HG02885 (cell line): ENCODE measurements around the gene LGALS8.
"Not testable (repeated sequence)": the region's sequence is repeated elsewhere in the genome, so short reads cannot be mapped to it uniquely, and the experiment has no call there.

Experiments
- ATAC-seq: cut with Tn5 transposase; IDR thresholded peaks from one replicate; pipeline ENCODE4 v1.9.1; 2021; ENCODE audit warnings: mild to moderate bottlenecking; ENCODE audit not compliant: unreplicated experiment, poor library complexity

The LGALS8 gene

DNA sequence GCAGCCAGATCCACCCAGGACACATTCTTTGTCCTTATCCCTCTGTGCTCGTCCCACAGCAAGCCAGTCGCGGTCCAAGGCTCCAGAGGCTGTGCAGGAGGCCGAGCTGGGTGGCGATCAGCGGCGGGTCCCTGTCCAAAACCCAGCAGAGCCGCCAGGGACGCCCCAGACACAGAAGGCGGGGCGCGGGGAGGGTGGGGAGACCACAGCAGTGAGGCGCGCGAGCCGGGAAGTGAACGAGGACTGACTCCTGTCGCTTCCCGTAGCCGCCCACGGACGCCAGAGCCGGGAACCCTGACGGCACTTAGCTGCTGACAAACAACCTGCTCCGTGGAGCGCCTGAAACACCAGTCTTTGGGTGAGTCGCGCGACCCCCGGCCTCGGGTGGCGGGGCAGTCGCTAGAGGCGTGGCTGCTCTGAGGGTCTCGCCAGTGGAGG lies at the start of gene LGALS8:
LGALS8 (plus strand) TSS at position 279 of the 438 bp plus-strand sequence. CDS start 2,089 bp downstream, outside the sequence.
- peak; percentile 72 for ATAC-seq

DNA sequence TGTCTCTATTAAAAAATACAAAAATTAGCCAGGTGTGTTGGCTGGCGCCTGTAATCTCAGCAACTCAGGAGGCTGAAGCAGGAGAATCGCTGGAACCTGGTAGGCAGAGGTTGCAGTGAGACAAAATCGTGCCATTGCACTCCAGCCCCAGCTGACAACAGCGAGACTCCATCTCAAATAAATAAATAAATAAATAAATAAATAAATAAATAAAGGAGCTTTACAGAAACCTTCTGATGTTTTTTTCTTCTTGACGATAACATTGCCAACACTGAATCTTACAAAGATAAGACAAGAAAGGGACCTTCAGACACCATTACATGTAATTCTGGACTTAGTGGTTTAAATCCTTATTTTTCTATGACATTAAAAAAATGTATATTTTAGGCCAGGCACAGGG lies 47.8 kb upstream of the LGALS8 start:
- ATAC-seq, result no peak

DNA sequence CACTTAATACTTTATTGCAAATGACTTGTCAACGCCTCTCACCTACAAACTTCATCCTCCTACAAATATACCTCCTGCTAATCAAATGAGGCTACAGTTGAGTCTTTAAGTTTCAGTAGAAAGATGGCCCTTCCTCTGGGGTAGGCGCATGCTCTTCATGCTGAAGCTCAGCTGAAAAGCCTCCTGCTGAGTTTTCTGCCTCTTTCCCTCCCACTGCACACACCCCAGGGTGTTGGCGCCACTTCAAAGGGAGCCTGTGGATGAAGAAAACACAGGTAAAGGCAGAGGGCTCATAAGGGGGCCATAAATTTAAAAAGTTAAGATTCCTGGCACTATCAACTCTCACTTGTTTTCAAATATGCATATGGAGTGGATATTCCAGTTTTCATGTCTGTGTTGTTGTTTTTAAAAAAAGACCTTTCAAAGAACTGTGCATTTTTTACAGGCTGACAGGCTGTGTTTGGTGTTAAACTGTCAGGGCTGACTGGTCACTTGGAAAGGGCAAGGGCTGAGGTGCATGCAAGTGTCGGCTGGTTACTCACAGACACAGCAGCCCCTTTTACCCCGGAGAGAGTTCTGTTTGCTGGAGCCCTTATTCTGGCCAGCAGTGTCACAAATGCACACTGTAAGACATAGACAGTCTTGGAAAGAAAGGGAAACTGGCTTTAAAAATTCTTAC lies 42.9 kb upstream of the LGALS8 start:
- ATAC-seq, result no peak

DNA sequence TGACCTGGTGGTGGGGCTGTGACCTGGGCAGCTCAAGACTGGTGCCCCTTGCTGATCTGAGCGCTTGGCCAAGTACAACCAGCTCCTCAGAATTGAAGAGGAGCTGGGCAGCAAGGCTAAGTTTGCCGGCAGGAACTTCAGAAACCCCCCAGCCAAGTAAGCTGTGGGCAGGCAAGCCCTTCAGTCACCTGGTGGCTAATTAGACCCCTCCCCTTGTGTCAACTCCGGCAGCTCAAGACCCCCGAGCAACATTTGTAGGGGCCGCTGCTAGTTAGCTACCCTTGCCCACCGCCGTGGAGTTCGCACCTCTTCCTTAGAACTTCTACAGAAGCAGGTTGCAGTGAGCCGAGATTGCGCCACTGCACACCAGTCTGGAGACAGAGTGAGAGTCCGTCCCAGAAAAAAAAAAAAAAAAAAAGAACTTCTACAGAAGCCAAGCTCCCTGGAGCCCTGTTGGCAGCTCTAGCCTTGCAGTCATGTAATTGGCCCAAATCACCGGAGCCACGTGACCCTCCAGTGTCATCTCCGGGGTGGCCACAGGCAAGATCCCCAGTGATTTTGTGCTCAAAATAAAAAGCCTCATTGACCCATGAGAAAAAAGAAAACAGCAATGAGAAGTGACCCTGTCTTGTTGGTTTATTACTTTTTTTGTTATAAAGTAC lies 39.3 kb upstream of the LGALS8 start:
- no peak for ATAC-seq

DNA sequence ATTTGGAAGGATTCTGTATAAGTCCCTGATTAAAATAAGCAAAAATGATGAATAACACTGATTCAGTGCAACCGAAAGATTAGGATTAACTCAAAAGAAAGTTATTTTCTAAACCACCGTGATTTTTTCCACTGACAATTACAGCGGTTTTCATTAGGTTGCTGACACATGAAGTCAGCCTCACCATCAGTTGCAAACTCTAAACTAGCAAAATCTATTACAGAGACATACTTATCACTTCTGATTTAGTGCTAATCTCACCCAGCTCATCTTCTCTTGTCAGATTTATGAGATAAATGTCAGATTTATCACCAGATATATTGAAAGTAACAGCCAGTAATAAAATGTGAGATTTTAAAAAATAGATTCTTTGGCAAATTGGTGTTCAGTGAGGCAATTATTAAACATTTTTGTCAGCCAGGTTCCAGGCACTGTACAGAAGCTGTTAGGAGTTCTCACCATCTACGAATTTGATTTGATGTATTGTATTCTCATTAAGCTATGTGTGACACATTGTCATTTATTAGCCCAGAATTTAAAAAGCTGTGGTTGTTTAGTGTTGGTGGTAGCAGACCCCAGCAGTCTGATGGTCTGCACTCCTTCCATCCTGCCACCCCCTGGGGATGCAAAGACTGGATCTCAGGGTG lies 37.3 kb upstream of the LGALS8 start:
- ATAC-seq, result no peak

DNA sequence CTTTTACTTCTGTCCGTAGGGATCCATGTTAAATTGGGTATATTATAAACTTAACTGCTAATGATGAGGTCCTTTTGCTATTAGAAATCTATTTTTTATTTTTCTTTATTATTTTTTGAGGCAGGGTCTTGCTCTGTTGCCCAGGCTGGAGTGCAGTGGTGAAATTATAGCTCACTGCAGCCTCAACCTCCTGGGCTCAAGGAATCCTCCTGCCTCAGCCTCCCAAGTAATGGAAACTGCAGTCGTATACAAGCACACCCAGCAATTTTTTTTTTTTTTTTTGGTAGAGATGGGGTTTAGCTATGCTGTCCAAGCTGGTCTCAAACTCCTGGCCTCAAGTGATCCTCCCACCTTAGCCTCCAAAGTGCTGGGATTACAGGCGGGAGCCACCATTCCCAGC lies 34.6 kb upstream of the LGALS8 start:
- not testable (repeated sequence) for ATAC-seq

DNA sequence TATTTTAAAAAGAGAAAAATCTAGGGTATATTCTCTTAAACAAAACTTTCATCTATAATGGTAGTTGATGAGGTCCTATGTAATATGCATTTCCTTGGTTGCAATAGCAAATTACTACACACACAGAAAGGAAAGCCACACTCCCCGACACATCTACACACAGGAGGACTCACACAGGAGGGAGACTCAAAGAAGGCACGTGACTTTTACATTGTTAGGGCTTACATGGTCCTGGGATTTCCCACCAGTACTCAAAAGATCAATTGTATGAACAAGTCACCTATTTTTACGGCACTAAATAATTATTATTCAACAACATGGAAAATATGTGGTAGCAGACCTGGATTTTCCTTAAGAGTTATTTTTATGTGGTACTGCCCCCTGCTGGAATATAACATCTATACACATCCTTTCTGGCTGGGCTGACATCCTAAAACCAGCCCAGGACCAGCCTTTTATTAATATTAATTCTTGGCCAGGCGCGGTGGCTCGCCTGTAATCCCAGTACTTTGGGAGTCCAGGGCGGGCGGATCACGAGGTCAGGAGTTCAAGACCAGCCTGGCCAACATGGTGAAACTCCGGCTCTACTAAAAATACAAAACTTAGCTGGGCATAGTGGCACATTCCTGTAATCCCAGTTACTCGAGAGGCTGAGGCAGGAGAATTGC lies 33.9 kb upstream of the LGALS8 start:
- peak; percentile 61 for ATAC-seq

DNA sequence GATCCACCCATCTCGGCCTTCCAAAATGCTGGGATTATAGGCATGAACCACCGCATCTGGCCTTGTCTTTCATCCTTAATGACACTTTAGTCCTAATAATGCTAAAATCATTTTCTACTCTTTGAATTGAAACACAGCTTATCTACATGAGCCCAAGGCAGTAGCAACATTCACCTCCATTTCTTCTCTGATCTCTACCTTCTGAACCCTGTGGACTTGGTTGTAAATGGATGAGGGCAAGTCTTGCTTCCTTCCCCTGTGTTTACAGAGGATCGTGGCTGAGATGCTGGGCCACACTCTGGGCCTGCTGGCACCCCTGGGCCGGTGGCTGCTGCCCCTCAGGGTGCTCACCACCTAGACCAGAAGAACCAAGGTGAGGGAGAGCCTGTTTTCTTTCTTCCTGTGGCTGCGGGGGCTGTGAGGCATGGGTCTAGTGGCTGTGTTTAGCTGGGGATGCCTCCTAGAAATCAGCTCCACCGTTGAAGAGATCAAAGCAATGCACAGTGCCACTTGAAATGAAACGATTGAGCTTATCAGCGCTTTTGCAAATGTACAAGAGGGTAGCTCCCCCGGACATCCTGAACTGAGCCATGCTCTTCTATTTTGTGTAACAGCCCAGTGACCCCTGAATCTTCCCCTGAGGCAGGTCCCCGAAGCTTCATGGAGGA lies 32.2 kb upstream of the LGALS8 start:
- ATAC-seq, result no peak

DNA sequence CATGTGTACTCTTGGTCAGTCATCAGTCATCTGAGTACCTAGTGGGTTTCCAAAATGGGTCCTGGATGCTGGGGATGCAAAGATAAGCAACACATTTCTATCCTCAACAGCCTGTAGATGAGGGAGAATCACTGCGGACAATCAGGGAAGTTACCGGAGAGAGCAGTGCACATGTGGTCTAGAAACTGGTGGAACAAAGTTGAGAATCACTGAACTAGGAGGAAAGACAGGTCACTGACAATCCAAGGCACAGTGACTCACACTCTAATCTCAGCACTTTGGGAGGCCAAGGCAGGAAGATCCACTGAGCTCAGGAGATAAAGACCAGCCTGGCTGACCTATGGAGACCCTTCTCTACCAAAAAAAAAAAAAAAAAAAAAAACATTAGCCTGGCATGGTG lies 31.4 kb upstream of the LGALS8 start:
- no peak for ATAC-seq

DNA sequence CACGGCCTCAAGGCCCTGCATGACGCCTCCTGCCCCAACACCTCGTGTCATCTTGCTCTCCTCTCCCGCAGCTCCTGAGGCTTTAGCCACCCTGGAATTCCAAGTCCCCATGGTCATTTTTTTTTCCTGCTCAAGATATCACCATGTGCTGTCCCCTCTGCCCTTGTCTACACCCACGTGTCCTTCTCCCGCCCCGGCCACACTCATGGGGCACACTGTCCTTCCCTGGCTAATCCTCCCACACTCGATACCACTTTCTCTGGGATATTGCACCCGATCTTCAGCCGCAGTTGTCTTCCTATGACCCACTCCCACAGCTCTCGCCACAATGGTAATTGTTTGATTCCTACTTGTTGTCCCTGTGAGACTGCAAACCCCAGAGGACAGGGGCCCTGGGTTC lies 29.7 kb upstream of the LGALS8 start:
- no peak for ATAC-seq

DNA sequence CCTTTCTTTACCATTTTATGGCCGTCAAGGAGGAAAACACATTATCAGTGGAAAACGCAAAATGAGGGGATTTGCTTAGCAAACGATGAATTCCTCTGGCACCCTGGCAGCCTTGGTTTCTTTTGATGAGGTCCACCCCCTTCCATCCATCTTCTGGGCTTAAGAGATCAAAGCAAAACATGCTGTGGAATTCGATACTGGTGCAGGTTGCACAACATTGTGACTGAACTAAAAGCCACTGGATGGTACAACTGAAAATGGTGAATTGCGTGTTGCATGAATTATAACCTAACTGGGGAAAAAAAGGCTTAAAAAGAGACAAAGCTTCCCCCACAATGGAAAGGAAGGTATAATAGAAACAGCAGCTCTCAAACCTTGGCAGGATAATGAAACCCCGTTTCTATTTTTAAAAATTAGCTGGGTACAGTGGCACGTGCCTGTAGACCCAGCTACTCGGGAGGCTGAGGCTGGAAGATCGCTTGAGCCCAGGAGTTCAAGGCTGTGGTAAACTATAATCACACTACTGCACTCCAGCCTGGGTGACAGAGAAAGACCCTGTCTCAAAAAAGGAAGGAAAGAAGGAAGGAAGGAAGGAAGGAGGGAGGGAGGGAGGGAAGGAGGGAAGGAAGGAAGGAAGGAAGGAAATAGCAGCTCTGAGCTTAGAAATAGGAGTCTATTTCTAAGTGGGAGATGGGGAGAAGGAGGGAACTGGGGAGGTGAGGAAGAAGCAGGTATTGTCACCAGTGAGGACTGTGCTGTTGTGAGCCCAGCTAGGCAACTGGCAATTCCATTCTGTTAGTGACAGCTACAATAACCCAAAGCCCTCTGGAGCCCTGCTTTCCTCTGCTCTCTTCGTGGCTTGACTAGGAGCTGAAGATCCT lies 29.0 kb upstream of the LGALS8 start:
- ATAC-seq, result no peak

DNA sequence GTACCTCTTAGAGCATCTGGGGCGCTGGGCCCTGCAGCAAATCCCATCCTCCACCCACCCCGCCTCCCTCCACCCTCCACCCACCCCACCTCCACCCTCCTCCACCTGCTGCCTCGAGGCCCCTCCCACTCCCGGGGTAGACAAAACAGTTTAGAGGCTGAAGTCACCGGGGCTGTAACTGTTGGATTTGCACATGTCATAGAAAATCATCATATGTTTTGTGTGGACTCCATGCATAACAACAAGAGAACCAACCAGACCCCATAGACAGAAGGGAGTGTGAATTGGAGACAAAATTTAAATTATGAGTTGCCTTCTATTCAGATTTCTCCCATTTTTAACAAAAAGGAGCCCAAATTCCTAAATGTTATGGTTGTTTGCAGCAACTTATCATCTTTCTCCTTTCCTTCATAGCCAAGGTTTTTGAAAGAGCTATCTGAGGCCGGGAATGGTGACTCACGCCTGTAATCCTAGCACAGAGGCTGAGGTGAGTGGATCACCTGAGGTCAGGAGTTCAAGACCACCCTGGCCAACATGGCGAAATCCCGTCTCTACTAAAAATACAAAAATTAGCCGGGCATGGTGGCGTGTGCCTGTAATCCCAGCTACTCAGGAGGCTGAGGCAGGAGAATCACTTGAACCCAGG lies 28.2 kb upstream of the LGALS8 start:
- ATAC-seq, result no peak

DNA sequence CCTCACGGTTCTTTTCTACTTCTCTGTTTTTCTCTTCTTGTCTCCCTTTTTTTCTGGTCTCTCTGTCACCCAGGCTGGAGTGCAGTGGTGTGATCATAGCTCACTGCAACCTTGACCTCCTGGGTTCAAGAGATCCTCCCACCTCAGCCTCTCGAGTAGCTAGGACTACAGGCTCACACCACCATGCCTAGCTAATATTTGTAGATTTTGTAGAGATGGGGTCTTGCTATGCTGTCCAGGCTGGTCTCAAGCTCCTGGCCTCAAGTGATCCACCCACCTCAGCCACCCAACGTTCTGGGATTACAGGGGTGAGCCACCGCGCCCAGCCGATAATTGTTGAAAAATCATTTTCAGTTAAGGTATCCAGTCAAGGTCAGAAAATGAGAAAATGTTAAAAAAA lies 25.9 kb upstream of the LGALS8 start:
- ATAC-seq, result no peak

DNA sequence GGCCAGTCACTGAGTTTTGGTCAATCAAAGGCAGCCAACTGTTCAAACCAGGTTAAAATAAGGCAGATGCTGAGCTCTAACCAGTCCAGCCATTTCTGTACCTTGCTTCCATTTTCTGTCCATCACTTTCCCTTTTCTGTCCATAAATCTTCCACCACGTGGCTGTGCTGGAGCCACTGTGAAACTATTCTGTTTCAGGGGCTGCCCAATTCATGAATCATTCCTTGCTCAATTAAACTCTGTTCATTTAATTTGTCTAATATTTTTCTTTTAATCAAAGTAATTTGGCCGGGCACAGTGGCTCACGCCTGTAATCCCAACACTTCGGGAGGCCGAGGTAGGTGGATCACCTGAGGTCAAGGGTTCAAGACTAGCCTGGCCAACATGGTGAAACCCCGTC lies 22.7 kb upstream of the LGALS8 start:
- ATAC-seq, result no peak

DNA sequence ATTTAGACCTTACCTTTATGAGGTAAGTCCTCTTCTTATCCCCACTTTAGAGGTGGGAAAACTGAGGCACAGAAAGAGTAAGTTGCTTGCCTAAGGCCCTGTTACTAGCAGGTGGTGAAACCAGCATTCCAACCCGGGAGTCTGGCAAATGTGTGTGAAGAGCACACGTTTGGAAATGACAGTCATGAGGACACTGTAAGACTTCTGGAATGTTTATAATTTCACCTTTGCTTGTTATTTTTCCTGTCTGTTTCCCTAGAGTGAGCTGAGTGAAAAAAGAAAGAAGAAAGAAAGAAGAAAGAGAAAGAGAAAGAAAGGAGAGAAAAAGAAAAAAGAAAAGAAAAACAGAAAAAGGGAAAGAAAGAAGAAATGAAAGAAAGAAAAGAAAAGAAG lies 21.2 kb upstream of the LGALS8 start:
- ATAC-seq, result no peak

DNA sequence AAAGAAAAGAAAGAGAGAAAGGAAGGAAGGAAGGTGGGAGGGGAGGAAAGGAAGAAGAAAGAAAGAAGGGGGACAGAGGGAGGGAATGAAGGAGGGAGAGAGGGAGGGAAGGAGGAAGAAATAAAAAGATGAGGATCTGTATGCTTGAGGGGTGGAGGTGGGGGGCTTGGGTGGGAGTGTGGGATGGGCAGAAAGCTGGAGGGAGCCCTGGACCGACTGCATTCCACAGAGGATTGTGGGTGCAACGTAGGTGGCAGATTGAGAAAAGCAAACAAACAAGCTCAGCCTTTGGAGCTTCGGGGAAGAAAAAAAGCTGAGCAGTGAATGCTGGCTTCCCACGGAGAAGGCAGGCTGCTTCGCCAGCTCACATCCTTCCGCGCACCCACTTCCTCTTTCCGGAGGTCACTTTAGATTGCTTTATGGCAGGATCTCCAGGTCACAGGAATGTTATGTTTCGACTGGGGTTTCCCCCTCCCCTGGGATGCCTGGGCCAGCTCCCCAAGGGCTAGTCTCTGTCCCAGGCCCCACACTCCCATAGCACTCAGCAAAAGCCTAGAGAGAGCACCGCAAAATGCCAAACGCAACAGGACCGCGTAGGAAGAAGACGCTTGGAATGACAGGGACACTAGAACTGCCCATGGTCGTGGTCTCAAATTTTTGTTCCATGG lies 20.7 kb upstream of the LGALS8 start:
- ATAC-seq, result no peak

DNA sequence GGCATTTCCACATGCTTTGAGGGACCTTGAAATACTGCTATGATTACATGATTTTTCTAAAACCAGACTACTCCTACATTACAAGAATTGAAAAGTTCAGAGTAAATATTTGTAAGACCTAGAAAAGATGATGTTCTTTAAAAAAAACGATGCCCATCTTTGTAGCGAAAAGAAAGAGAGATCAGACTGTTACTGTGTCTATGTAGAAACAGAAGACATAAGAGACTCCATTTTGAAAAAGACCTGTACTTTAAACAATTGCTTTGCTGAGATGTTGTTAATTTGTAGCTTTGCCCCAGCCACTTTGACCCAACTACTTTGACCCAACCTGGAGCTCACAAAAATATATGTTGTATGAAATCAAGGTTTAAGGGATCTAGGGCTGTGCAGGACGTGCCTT lies 19.4 kb upstream of the LGALS8 start:
- ATAC-seq, result not testable (repeated sequence)

DNA sequence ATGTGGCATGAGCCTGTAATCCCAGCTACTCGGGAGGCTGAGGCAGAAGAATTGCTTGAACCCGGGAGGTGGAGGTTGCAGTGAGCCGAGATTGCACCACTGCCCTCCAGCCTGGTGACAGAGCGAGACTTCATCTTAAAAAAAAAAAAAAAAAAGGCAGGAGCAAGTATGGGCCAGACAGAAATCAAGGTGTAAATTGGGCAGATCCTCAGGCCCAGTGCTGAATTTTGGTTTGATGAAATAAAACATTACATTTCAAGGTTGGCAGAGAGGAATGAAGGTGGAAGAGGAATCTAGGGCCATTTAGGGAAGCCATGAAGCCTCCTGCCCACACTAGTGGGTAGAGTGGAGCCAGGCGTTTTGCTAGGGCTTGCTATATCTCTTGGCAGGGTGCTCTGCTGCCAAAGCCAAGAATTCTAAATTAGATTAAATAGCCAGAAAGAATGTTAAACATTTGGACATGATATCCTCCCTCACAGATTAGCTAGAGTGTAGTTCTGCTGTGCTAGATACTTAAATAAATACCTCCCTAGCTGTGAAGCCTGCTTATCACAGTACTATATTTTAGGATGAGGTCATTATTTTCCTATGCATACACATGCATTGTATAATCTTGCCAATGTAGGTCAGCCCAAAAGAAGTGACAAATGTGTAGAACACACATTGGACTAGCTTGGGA lies 16.6 kb upstream of the LGALS8 start:
- ATAC-seq, result no peak
